Lower leg skin (tissue), 4 donors: ENCODE data around the gene UBN1. TPM values are rescaled to one million over a fixed set of nuclear protein-coding genes. Genes with fewer than 3 reads are reported as not detected.

ENCODE experiments used
- DNase-seq, 2 donors: peaks; one replicate each; pipeline ENCODE4 v3.0.0-alpha.2; 2019; ENCODE audit warnings: low spot score in 2 of 2
- H3K4me3 ChIP-seq: fragments of 200-600 bp; sonication (generic); 2 replicates; pipeline ENCODE4 v1.5.1; 2017; ENCODE audit warnings: mild to moderate bottlenecking, low read depth; ENCODE audit not compliant: poor library complexity, severe bottlenecking
- CTCF ChIP-seq, 3 donors: fragments of 450-650 bp; IDR thresholded peaks; one replicate each; pipeline ENCODE4 v1.5.1; 2016; ENCODE audit warnings: antibody characterized with exemption in 3 of 3, mild to moderate bottlenecking in 3 of 3, moderate library complexity in 2 of 3
- POLR2A ChIP-seq, 2 donors: fragments of 450-650 bp; IDR thresholded peaks; one replicate each; pipeline ENCODE4 v1.6.1; 2016 to 2017; ENCODE audit warnings: antibody characterized with exemption in 2 of 2, mild to moderate bottlenecking in 1 of 2, moderate library complexity in 1 of 2
- WGBS, 2 donors: methylation state at CpG; one replicate each; pipeline ENCODE4 v1.1.5; 2018; 5-methylcytosine and 5-hydroxymethylcytosine counted together
- intact Hi-C: fragments of 100-400 bp; cut with DNase I; formaldehyde crosslinking; loops from one replicate; pipeline ENCODE4 v1.15.0; 2023; ENCODE audit warnings: low total_unique reads
- total RNA-seq, 4 donors: library from RNA; depleted of rRNA; stranded (reverse); fragments of >200 nt; gene quantifications; one replicate each; pipeline ENCODE4 v1.1.0, GENCODE V29; 2016

The UBN1 gene
- total RNA-seq, 4 donors from 2014 or later: 20.7 to 38.3 (median 27.9) TPM

- intact Hi-C loops: no loop called here
- WGBS, 2 donors: 87 to 88% methylated on average over 13 of the region's 13 CpGs
- TF ChIP-seq POLR2A (IDR thresholded peaks at IDR 0.05) (no peak), CTCF (IDR thresholded peaks at IDR 0.05) (no peak)
- DNase-seq: peak in 1 of 2 donors; percentile 7
- H3K4me3 ChIP-seq: no peak overlapping the region
Measured at GRCh38 chr16:4837733-4838501, 9.4 kb upstream of the UBN1 start.

- DNase-seq: peak in 1 of 2 donors; percentile 40
- H3K4me3 ChIP-seq: no peak overlapping the region
- intact Hi-C loops: no loop called here
- WGBS, 2 donors: 74% methylated on average over 5 of the region's 5 CpGs
- TF ChIP-seq POLR2A (IDR thresholded peaks at IDR 0.05): no peak
- TF ChIP-seq CTCF (IDR thresholded peaks at IDR 0.05): no peak
Measured at GRCh38 chr16:4839942-4840341, 7.3 kb upstream of the UBN1 start.

- WGBS, 2 donors: 76% methylated on average over 5 of the region's 5 CpGs
- DNase-seq: no peak
- TF ChIP-seq CTCF (IDR thresholded peaks at IDR 0.05) (no peak), POLR2A (IDR thresholded peaks at IDR 0.05) (no peak)
- intact Hi-C loops: no loop called here
- H3K4me3 ChIP-seq: no peak overlapping the region
Measured at GRCh38 chr16:4840984-4841383, 6.3 kb upstream of the UBN1 start.

- 0% methylated on average over 21 to 24 of the region's 27 CpGs for WGBS, 2 donors
- intact Hi-C loops: no loop called here
- peak overlapping the region; percentile 93 for H3K4me3 ChIP-seq
- TF ChIP-seq CTCF (IDR thresholded peaks at IDR 0.05): no peak
- TF ChIP-seq POLR2A (IDR thresholded peaks at IDR 0.05): no peak
- DNase-seq: peak; percentile 47 to 89
Measured at GRCh38 chr16:4846503-4846900, 779 bp upstream of the UBN1 start.

- intact Hi-C loops: no loop called here
- TF ChIP-seq POLR2A (IDR thresholded peaks at IDR 0.05): no peak
- no peak for TF ChIP-seq CTCF (IDR thresholded peaks at IDR 0.05)
- H3K4me3 ChIP-seq: peak overlapping the region; percentile 91
- 0 to 1% methylated on average over 22 to 49 of the region's 83 CpGs for WGBS, 2 donors
- peak; percentile 54 to 93 for DNase-seq
Measured at GRCh38 chr16:4847774-4848587, 700 bp downstream of the UBN1 start.
